HL-60 (cell line): ENCODE results near the gene CREBBP.

Experiments used
- GABPA ChIP-seq: IDR thresholded peaks from 2 replicates; pipeline ENCODE4 v1.6.1; 2012; ENCODE audit warnings: low read depth
- POLR2AphosphoS5 ChIP-seq: IDR thresholded peaks from 2 replicates; pipeline ENCODE4 v1.6.1; 2012; ENCODE audit warnings: low read depth
- SPI1 ChIP-seq: IDR thresholded peaks from 2 replicates; pipeline ENCODE4 v1.6.1; 2012; ENCODE audit warnings: low read depth, mild to moderate bottlenecking, borderline replicate concordance
- TF ChIP-seq, protein P1 (sequence below): IDR thresholded peaks from one replicate; pipeline ENCODE4 v1.5.1; 2011; ENCODE audit warnings: low read length, control low read depth, inconsistent platforms; ENCODE audit not compliant: insufficient read depth
- TF ChIP-seq, protein P2 (sequence below): IDR thresholded peaks from 2 replicates; pipeline ENCODE4 v1.6.1; 2012; ENCODE audit warnings: low read depth; ENCODE audit not compliant: insufficient replicate concordance

DNA sequence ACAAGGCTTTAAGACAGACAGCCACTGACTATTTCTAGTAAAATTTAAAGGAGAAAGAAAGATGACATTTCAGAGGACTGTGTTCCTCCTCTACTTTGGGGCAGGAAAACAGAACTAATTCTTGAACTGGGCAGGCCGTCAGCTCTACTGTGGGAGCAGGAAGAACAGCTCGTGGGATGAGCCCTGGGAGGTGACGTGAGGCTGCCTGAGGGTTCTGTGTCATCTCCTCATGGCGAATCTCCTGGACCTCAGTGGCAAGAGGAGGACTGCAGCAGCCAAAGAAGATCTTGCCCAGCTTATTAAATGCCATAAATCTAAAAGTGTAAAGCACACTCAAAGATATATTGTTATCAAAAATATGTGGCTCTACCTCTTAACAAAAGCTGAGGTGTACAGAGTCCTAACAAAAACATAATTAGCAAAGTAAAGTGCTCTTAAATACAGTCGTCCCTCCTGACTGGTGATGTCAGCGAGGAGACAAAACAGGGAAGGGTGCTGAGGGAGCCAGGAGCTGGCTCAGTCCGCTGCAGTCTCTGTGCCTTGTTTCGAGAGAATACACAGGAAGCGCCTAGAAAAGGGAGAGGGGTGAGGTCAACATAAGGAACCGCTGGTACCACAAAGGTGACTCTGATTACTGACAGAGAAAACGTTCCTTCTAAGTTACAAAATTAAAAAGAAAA lies 58.0 kb downstream of the CREBBP start:
- TF ChIP-seq, protein P1, sequence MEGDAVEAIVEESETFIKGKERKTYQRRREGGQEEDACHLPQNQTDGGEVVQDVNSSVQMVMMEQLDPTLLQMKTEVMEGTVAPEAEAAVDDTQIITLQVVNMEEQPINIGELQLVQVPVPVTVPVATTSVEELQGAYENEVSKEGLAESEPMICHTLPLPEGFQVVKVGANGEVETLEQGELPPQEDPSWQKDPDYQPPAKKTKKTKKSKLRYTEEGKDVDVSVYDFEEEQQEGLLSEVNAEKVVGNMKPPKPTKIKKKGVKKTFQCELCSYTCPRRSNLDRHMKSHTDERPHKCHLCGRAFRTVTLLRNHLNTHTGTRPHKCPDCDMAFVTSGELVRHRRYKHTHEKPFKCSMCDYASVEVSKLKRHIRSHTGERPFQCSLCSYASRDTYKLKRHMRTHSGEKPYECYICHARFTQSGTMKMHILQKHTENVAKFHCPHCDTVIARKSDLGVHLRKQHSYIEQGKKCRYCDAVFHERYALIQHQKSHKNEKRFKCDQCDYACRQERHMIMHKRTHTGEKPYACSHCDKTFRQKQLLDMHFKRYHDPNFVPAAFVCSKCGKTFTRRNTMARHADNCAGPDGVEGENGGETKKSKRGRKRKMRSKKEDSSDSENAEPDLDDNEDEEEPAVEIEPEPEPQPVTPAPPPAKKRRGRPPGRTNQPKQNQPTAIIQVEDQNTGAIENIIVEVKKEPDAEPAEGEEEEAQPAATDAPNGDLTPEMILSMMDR, result no peak
- TF ChIP-seq POLR2AphosphoS5, result no peak
- TF ChIP-seq, protein P2, sequence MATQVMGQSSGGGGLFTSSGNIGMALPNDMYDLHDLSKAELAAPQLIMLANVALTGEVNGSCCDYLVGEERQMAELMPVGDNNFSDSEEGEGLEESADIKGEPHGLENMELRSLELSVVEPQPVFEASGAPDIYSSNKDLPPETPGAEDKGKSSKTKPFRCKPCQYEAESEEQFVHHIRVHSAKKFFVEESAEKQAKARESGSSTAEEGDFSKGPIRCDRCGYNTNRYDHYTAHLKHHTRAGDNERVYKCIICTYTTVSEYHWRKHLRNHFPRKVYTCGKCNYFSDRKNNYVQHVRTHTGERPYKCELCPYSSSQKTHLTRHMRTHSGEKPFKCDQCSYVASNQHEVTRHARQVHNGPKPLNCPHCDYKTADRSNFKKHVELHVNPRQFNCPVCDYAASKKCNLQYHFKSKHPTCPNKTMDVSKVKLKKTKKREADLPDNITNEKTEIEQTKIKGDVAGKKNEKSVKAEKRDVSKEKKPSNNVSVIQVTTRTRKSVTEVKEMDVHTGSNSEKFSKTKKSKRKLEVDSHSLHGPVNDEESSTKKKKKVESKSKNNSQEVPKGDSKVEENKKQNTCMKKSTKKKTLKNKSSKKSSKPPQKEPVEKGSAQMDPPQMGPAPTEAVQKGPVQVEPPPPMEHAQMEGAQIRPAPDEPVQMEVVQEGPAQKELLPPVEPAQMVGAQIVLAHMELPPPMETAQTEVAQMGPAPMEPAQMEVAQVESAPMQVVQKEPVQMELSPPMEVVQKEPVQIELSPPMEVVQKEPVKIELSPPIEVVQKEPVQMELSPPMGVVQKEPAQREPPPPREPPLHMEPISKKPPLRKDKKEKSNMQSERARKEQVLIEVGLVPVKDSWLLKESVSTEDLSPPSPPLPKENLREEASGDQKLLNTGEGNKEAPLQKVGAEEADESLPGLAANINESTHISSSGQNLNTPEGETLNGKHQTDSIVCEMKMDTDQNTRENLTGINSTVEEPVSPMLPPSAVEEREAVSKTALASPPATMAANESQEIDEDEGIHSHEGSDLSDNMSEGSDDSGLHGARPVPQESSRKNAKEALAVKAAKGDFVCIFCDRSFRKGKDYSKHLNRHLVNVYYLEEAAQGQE, result no peak
- no peak for TF ChIP-seq GABPA
- TF ChIP-seq SPI1, result no peak
